Superior temporal gyrus (tissue), 1 donor: ENCODE measurements around the gene CACNA1B.
"Not testable (repeated sequence)": the region's sequence is repeated elsewhere in the genome, so short reads cannot be mapped to it uniquely, and the experiment has no call there.

Experiments used
- DNase-seq: peaks from one replicate; pipeline ENCODE4 v3.0.0-alpha.2; 2016; ENCODE audit errors: extremely low spot score

Gene CACNA1B

GRCh38 chr9:137888621-137889020 is 11.0 kb downstream of the CACNA1B start:
- DNase-seq, result not testable (repeated sequence)

DNA sequence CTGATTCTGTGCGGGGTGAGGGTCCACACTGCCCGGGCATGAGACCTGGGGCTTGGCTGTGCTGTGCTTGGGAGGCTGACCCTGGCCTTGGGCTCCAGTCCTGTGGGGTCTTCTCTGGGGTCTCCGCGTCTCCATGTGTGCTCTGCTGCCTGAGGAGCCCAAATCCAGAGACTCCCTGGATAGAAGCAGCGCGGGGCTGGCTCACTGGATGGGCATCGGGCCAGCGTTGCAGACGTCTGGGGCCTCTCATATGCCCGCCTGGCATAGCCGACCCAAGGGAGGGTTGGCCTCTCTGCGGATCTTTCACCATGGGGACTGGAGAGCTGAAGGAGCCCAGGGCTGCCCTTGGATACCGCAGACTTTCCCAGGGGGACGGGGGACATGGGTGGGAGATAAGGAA is 12.4 kb downstream of the CACNA1B start:
- not testable (repeated sequence) for DNase-seq

DNA sequence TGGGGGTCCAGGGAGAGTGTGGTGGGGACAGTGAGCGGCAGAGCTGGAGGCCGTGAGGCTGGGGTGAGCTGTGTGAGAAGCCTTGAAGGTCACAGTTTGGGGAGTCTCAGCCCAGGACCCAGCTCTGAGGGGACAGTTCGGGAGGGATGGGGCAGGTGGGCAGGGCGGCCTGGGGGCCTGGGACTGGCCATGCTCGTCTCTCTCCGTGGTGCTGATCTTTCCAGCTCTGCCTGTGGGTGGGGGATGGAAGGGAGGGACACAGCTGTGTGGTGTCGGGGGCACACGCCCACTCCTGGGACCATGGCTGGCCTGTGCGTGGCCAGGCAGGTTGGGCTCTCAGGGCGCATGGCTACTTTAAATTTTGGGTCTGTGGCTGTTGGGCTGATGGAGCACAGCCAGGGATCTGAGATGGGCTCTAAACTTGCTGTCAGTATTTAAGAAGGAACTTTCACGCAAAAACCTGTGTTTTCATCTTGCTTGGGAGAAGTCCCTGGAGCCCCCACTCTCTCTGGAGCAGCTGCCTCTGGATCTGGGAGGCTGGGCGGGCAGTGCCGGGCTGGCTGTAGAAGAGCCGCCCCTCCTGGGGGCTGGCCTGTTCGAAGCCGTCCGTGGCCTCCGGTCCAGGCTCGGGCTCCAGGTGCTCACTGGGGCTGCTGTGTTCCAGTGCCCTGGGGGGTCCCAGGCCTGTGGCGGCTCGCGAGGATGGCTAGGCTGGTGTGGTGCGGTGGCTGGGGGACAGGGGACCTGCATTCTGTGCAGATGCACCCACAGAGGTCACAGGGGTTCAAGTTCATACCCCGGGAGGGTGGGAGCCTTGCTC is 13.4 kb downstream of the CACNA1B start:
- DNase-seq, result not testable (repeated sequence)

DNA sequence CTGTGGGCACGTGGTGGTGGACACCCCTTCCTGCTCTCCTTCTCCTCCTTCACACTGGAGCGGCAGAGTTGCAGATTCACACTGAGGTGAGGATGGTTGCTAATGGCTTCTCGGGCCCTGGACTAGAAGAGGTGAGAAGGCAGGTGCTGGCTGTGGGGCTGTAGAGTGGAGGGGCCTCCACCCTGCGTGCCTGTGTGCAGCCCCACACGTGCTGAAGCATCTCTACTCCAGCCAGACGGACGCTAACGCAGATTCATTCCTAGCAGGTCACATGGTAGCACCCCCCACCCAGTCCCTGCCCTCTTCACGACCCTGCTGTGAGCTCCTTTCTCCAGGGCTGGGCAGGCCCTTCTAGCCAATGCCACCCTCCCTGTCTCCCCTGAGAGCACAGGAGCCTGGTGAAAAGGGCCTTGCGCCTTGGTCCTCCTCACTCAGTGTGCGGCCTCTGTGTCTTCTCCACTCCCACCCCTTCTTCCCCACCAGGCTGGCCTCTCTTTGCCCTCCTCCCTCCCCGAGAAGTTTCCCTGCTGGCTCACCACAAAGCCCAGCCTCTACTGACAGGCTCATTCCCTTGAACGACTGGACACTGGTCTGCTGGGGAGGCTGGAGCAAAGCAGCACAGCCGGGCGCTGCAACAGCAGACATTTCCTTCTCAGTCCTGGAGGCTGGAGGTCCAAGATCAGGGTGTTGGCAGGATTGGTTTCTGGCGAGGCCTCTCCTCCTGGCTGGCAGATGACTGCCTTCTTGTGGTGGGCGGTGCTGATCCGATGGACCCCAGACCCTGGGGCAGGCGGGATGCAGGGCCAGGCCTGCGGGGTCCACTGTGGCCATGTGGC is 14.2 kb downstream of the CACNA1B start:
- no peak for DNase-seq

GRCh38 chr9:137892424-137893191 is 15.0 kb downstream of the CACNA1B start:
- DNase-seq, result no peak

DNA sequence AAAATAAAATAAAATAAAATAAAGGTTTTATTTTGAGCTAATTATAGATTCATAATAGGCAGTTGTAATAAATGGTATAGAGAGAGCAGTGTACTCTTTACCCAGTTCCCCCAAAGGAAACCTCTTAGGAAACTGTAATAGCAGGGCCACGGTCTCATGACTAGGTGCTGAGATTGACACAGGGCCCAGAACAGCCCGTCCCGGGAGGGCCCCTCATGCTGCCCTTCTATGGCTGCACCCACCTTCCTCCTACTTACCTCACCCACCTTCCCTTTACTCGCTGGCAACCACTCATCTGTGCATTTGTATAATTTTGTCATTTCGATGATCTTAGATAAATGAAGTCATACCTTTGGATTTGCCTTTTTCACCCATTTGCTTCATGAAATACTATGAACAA is 16.1 kb downstream of the CACNA1B start:
- no peak for DNase-seq

GRCh38 chr9:137899551-137900360 is 22.2 kb downstream of the CACNA1B start:
- no peak for DNase-seq

DNA sequence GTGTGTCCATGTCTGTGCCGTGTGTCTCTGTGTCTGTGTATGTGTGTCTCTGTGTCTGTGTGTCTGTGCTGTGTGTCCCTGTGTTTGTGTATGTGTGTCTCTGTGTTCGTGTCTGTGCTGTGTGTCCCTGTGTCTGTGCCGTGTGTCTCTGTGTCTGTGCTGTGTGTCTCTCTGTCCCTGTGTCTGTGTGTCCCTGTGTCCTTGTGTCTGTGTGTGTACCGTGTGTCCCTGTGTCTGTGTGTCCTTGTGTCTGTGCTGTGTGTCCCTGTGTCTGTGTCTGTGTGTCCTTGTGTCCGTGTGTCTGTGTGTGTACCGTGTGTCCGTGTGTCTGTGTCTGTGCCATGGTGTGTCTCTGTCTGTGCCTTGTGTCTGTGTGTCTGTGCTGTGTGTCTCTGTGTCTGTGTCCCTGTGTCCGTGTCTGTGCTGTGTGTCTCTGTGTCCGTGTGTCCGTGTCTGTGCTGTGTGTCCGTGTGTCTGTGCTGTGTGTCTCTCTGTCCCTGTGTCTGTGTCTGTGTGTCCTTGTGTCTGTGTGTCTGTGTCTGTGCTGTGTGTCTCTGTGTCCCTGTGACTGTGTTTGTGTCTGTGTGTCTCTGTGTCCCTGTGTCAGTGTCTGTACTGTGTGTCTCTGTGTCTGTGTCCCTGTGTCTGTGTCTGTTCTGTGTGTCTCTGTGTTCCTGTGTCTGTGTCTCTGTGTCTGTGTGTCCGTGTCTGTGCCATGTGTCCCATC is 23.2 kb downstream of the CACNA1B start:
- DNase-seq, result no peak

GRCh38 chr9:137902646-137903045 is 25.1 kb downstream of the CACNA1B start:
- no peak for DNase-seq

GRCh38 chr9:137905740-137906139 is 28.2 kb downstream of the CACNA1B start:
- DNase-seq, result no peak

GRCh38 chr9:137907776-137908175 is 30.2 kb downstream of the CACNA1B start:
- DNase-seq, result no peak

DNA sequence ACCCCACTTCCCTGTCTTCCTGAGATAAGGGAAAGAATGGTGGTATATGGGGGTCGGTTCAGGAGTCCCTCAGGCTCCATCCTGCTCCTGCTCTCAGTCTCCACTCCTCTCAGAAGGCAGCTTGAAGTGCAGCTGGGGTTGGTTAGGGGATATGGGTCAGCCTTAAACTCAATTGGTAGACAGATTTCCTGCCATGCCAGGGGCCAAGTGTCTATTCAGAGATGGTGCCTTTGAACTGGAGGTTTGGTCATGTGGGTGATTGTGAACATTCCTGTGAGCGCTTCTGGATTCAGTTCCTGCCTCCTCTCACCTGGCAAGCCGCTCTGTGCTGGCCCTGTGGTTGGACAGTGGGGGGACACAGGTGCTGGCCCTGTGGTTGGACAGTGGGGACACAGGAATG is 35.1 kb downstream of the CACNA1B start:
- DNase-seq, result no peak

DNA sequence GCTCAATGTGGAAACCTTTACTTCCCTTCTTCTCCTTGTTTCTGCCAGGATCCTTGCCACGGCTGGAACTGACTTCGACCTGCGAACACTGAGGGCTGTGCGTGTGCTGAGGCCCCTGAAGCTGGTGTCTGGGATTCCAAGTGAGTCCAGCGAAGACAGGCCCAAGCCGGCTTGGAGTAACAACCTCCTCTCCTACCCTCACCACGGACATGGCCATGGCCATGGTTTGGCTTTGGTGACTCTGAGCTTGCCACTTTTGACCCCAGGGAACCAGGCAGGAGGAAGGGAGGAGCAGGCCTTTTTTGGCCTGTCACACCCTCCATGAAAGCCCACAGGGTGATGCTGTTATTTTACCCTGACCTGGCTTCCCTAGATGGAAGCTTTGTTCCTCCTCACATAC is 35.5 kb downstream of the CACNA1B start:
- DNase-seq, result no peak

- DNase-seq, result no peak
Measured at GRCh38 chr9:137913771-137914767, 36.5 kb downstream of the CACNA1B start.

DNA sequence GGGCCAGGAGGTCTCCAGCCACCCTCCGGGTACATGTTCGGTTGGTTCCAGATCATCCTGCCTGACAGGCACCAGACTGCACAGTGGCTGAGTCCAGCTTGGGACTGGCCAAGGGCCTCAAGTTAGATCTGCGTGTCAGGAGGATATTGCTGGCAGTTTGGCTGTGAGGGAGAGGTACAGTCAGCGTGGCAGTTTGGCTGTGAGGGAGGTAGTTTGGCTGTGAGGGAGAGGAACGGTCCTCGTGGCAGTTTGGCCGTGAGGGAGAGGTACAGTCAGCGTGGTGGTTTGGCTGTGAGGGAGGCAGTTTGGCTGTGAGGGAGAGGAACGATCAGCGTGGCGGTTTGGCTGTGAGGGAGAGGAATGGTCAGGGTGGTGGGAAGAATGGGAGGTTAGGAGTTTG is 39.0 kb downstream of the CACNA1B start:
- DNase-seq, result peak; percentile 22

GRCh38 chr9:137917116-137917515 is 39.5 kb downstream of the CACNA1B start:
- DNase-seq, result no peak

- no peak for DNase-seq
Measured at GRCh38 chr9:137917795-137918194, 40.2 kb downstream of the CACNA1B start.

GRCh38 chr9:137918331-137919094 is 40.9 kb downstream of the CACNA1B start:
- DNase-seq, result peak; percentile 54

DNA sequence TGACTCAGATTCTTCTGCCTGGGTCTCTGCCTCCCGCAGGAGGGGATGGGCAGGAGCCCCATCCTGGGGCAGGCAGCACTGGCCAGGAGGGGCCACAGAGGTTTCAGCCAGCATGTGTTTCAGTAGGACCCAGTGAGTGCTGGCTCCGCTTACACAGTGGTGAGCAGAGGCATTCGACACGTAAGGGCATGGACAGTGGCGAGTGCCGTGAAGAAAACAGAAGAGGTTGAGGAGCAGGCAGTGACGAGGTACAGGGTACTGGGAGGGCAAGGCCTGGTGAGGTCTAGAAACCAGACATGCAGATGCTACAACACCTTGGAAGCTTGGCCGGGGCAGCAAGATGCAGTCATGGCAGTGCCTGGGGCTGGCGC is 41.5 kb downstream of the CACNA1B start:
- DNase-seq, result no peak
